HG03045 (cell line): ENCODE data around the gene NCOR2.

Experiments
- ATAC-seq: cut with Tn5 transposase; IDR thresholded peaks from one replicate; pipeline ENCODE4 v1.9.1; 2021; ENCODE audit warnings: mild to moderate bottlenecking, moderate library complexity; ENCODE audit not compliant: unreplicated experiment

Gene NCOR2

DNA sequence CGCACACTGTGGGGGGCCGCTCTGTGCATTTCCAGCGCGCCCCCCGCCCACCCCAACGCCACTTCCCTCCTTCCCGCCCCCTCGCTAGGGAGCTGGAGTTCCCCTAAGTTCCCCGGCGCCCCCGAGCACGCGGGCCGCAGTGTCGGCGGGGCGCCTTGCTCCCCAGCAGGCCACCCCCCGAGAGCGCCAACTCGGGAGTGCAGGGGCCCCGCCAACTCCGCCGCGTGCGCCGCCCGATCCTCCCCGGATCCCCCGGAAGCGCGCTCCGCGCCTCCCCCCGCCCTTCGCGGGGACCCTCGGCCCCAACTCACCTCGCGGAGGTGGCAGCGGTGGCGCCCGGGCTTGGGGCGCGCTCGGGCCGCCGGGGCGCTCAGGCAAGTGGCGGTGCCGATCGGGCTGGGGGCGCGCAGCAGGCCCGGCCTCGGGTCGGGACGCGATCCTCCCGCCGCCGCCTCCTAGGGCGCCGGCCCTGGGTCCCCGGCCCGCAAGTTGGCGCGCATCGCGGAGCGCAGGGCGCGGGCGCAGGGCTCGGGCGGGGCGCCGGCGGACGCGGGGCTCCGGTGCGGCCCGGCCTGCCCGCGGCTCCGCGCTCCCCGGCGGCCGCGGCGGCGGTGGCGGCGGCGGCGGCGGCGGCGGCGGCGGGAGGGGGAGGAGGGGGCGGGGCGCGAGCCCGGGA, at the start of gene NCOR2:
Gene NCOR2 (minus strand): TSS at position 616 of the 676 bp plus-strand sequence. CDS start 72,361 bp downstream, outside the sequence.
- peak; percentile 32 for ATAC-seq

- no peak for ATAC-seq
These were observed 49.2 kb upstream of the NCOR2 start for GRCh38 chr12:124616394-124617221.

DNA sequence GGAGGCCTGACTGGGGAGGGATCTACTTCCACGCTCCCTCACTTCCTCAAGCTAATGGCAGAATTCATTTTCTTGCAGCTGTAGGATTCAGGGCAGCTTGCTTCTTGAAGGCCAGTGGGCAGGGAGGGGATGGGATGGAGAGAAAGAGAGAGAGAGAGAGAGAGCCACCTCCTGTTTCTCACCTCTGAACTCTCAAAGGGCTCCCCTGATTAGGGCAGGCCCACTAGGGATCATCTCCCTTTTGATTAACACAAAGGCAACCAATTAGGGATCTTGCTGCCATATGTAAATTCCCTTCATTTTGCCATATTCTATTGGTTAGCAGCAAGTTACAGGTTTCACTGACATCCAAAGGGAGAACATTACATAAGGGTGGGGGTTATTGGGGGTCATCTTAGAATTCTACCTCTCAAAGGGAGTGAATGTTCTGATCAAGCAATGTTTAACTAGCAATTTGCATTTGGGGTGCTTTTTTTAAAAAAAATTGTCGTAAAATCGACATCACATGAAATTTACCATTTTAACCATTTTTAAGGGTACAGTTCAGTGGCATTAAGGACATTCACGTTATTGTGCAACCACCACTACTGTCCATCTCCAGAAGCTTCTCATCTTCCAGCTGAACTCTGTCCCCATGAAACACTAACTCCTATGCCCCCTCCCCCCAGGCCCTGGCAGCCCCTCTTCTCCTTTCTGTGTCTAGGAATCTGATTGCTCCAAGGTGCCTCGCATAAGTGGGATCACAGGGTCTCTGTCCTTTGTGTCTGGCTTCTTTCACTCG, 47.3 kb upstream of the NCOR2 start:
- ATAC-seq, result no peak

- no peak for ATAC-seq
These were observed 45.8 kb upstream of the NCOR2 start for GRCh38 chr12:124613151-124613585.

GRCh38 chr12:124612410-124612680, 44.9 kb upstream of the NCOR2 start:
- ATAC-seq, result no peak

- no peak for ATAC-seq
These were observed 44.4 kb upstream of the NCOR2 start for GRCh38 chr12:124611559-124612409.

DNA sequence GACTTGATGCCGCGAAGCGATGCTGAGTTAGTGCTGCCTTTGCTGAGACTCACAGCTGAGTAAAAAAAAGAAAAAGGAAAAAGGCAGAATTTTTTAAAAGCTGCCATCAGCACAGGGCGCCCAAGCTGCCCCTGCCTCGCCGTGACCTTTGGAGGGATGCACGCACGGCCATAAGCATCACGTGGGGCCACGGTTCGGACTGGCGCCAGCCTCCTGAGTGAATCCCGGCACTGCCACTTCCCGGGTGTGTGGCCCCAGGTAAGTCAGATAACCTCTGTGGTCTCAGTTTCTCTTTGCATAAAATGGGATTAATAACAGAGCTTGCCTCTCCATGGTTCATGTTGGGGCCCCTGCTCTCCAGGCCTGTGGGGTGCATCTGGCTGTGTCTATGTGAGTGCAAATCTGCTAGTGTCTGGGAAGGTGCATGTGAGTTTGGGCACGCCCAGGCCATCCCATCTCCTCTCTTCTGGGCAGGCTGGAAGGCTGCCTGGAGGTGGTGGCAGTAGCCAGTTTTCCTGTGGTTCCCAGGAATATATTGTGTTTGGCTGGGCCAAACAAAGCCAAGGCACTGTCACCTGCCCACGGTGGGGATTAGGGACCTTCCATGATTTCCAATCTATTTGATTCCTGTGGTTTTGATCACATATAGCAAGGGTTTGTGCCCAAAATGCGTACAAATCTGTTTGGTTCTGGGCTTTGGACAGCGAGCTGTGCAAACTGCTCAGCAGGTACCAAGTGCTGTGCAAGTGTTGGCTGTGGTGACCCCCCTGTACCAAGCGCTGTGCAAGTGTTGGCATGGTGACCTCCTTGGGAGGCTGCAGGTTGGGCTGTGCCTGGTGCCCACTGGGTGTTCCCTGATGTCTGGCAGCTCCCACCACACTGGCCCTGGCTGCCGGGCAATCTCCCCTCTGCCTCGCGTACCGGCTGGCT, 43.5 kb upstream of the NCOR2 start:
- ATAC-seq, result no peak

DNA sequence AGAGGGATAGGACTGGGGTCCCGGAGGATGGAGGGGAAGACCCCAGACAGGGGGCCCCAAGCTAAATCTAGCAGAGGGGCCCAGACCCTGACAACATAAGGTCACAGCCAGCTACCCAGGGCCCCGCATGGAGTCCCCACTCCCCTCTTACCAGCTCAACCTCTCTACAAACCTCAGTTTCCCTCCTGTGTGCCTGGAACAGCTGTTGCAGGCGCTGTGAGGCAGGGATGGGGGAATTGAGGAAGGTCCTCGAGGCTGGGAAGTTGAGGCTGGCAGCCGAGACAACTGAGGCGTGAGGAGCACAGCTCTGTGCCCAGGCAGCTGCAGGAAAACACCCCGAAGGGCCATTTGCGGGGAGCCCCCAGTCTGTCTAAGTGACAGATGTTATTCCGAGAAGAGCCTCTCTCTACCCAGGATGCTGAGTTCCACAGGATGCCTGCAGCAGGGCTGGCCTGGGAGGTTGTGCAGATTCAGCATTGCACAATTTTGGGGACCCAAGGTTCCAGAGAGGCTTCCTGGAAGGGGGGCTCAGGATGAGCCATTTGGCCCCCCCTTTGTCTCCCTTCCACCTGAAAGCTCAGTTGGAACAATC, 42.7 kb upstream of the NCOR2 start:
- no peak for ATAC-seq

GRCh38 chr12:124609041-124609989, 41.9 kb upstream of the NCOR2 start:
- ATAC-seq, result no peak

- ATAC-seq, result no peak
These were observed 41.0 kb upstream of the NCOR2 start for GRCh38 chr12:124608450-124608870.

DNA sequence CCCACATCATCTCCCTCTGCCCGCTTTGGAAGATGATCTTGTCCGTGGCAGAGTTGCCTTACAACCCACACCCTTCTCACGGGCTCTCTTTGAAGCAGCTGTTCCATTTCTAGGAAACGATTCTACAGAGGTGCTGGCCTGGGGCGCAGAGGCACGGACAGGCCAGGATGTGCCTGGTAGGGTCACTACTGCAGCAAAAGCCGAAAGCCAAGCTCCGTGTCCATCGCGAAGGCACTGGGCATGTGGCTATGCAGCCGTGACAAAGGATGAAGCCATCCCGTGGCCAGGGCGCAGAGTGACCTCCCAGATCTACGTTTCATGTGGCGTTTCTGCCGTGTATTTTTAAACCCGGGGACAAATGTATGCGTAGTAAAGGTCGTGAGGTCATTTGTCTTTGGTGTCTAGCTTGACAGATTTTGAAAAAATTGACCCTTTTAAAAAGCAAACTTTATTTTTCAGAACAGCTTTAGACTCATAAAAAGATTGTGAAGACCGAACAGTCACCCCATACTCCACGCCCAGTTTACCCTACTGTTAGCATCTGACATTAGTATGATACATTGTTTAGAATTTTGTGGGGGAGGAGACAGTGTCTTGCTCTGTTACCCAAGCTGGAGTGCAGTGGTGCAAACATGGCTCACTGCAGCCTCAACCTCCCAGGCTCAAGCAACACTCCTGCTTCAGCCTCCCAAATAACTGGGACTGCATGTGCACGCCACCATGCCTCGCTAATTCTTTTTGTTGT, 40.4 kb upstream of the NCOR2 start:
- no peak for ATAC-seq

GRCh38 chr12:124605883-124606774, 38.7 kb upstream of the NCOR2 start:
- ATAC-seq, result no peak

GRCh38 chr12:124605150-124605882, 37.9 kb upstream of the NCOR2 start:
- ATAC-seq, result no peak

- no peak for ATAC-seq
These were observed 36.9 kb upstream of the NCOR2 start for GRCh38 chr12:124604264-124604680.

GRCh38 chr12:124603831-124604251, 36.4 kb upstream of the NCOR2 start:
- no peak for ATAC-seq

DNA sequence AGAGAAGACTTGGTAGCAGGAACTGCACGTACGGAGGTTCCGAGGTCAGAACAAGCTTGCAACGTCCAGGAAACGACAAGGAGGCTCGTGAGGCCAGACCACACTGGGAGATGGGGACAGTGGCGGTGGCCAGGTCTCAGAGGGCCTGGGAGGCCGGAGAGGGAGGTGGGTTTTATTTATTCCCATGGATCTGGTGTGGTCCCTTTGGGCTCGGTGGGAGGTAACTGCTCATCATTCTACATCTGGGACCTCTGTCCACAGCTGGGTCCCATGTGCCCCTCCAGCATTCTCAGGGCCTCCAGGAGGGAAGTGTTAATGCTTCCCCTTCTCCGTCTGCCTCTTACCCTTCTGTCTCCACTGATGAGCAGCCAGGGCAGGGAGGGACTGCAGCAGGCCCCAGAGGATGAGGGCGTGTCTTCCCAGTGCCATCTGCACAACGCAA, 35.7 kb upstream of the NCOR2 start:
- ATAC-seq, result no peak
